ENCODE measurements around the gene NLRP1. TPM values are rescaled to one million over a fixed set of nuclear protein-coding genes. Genes with fewer than 3 reads are reported as not detected.

Gene NLRP1
- total and polyA plus RNA-seq, 2 donors (not counting 3 experiments of a cell fraction or from before 2014, with no cell fraction given): 43.8 to 53.9 TPM

DNA sequence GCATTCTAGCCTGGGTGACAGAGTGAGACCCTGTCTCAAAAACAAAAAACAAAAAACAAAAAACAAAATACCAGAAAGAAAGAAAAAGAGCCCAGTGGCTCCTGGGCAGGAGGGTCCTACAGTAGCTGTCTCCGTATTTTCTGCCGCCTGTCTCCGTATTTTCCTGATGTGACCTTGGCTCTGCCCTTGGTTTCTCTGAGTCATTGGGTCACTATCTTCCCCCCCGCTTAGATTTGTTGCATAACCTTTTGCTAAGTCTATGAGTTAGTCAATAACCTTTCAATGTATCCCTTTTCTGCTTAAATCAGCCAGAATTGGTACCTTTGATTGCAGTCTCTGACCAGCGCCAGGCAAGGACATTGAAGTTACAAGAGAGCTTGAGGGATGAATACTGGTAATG, 61.1 kb downstream of the NLRP1 start:
- CTCF ChIA-PET: no interaction called here

More for the DNA sequence above, 61.1 kb downstream of the NLRP1 start:
- intact Hi-C loops (cut with micrococcal nuclease) (no loop called here), dilution Hi-C loops (cut with MboI; ENCODE audit: extremely low pct_ligation_motif_present, low sequenced_read_pairs) (no loop called here)
- H3K36me3 ChIP-seq (ENCODE audit: control insufficient read depth in 2 of 2, extremely low read depth in 1 of 2, insufficient read depth in 2 of 2, low read length in 2 of 2): peaks cover 5 to 22% of the 10 kb centered on the region in 2 experiments
- no peaks in the 10 kb centered on the region for H4K20me1 ChIP-seq (replicated peaks; ENCODE audit: control insufficient read depth, extremely low read depth, insufficient read depth, low read length)
- no peak overlapping the region for H3K4me2 ChIP-seq (ENCODE audit: insufficient read depth, low read length)
- TF ChIP-seq POLR2A (IDR thresholded peaks at IDR 0.05; ENCODE audit: low read depth, low read length) (no peak), GATA2 (IDR thresholded peaks at IDR 0.05; ENCODE audit: insufficient read depth, insufficient read length, low read depth, low read length) (no peak), EZH2 (IDR thresholded peaks at IDR 0.05; ENCODE audit: borderline replicate concordance, low read depth, low read length, severe bottlenecking) (no peak), FOS (IDR thresholded peaks at IDR 0.05; ENCODE audit: borderline replicate concordance, insufficient read depth, low read length) (no peak), POLR2AphosphoS5 (IDR thresholded peaks at IDR 0.05; ENCODE audit: insufficient read depth, low read depth, low read length) (no peak), JUN (IDR thresholded peaks at IDR 0.05; ENCODE audit: borderline replicate concordance, insufficient read depth, insufficient read length, low read depth) (no peak), MYC (IDR thresholded peaks at IDR 0.05; ENCODE audit: low read depth, low read length) (no peak)
- TF ChIP-seq, protein P1, sequence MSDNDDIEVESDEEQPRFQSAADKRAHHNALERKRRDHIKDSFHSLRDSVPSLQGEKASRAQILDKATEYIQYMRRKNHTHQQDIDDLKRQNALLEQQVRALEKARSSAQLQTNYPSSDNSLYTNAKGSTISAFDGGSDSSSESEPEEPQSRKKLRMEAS (IDR thresholded peaks at IDR 0.05; ENCODE audit: insufficient read depth, insufficient read length): no peak
- TF ChIP-seq, protein P2, sequence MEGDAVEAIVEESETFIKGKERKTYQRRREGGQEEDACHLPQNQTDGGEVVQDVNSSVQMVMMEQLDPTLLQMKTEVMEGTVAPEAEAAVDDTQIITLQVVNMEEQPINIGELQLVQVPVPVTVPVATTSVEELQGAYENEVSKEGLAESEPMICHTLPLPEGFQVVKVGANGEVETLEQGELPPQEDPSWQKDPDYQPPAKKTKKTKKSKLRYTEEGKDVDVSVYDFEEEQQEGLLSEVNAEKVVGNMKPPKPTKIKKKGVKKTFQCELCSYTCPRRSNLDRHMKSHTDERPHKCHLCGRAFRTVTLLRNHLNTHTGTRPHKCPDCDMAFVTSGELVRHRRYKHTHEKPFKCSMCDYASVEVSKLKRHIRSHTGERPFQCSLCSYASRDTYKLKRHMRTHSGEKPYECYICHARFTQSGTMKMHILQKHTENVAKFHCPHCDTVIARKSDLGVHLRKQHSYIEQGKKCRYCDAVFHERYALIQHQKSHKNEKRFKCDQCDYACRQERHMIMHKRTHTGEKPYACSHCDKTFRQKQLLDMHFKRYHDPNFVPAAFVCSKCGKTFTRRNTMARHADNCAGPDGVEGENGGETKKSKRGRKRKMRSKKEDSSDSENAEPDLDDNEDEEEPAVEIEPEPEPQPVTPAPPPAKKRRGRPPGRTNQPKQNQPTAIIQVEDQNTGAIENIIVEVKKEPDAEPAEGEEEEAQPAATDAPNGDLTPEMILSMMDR (IDR thresholded peaks at IDR 0.05; ENCODE audit: extremely low read depth in 1 of 2, insufficient read depth in 1 of 2, low read depth in 1 of 2, low read length in 2 of 2): no peak
- H3K27ac ChIP-seq (ENCODE audit: insufficient read depth, low read depth, low read length): no peak overlapping the region
- H3K9me1 ChIP-seq (replicated peaks; ENCODE audit: control insufficient read depth, extremely low read depth, insufficient read depth, low read length): no peaks in the 10 kb centered on the region
- H3K79me2 ChIP-seq (ENCODE audit: control insufficient read depth, insufficient read depth, low read length): no peaks in the 10 kb centered on the region
- H3K9me3 ChIP-seq (replicated peaks; ENCODE audit: control insufficient read depth, insufficient read depth, low read length): no peaks in the 10 kb centered on the region
- FAIRE-seq (no peak), DNase-seq (ENCODE audit: low read depth, low spot score) (no peak)
- H3K4me1 ChIP-seq (ENCODE audit: control insufficient read depth, extremely low read depth, insufficient read depth, low read length): peaks cover 18% of the 10 kb centered on the region
- no peak overlapping the region for H3K9ac ChIP-seq (replicated peaks; ENCODE audit: extremely low read depth, insufficient read depth, low read length)
- H3K27me3 ChIP-seq (ENCODE audit: control insufficient read depth in 2 of 2, insufficient read depth in 2 of 2, low read length in 2 of 2): no peaks in the 10 kb centered on the region
- BruUV-seq (replicated peaks): no TSS peak
- no peak overlapping the region for H2AFZ ChIP-seq (ENCODE audit: low read depth, low read length)
- H3K4me3 ChIP-seq (replicated peaks in 1 of 3; ENCODE audit: insufficient read depth in 1 of 3, low read depth in 1 of 3, low read length in 3 of 3): no peak overlapping the region
- POLR2A ChIA-PET: no interaction called here

Data from endothelial cell of umbilical vein (primary cell).